Adrenal gland (tissue), 12 donors: ENCODE measurements around the gene SUSD3. TPM values are rescaled to one million over a fixed set of nuclear protein-coding genes. Genes with fewer than 3 reads are reported as not detected.
A peak's percentile ranks its signal among the peaks of the same experiment; 100 is the strongest.

Experiments
- DNase-seq, 7 donors: peaks; one replicate each; pipeline ENCODE4 v3.0.0-alpha.2; 2019 to 2020
- H3K27ac ChIP-seq, 5 donors: fragments of 200-600 bp; sonication (generic) in 4 of 5; 1 replicate in 3 of 5; 2 replicates in 2 of 5; pipeline versions ENCODE4 v1.5.1 to v1.8.0; 2016 to 2020; ENCODE audit warnings: mild to moderate bottlenecking in 1 of 5
- H3K27me3 ChIP-seq: fragments of 200-600 bp; 2 replicates; pipeline ENCODE4 v1.8.0; 2021
- H3K36me3 ChIP-seq, 2 donors: fragments of 200-600 bp; replicated peaks in 1 of 2; 1 replicate in 1 of 2; 2 replicates in 1 of 2; pipeline versions ENCODE4 v1.5.1 to v1.8.0; 2018 to 2022
- H3K4me1 ChIP-seq, 2 donors: fragments of 200-600 bp; replicated peaks in 1 of 2; 1 replicate in 1 of 2; 2 replicates in 1 of 2; pipeline versions ENCODE4 v1.5.1 to v1.8.0; 2018 to 2021
- H3K4me3 ChIP-seq, 4 donors: fragments of 200-600 bp; sonication (generic) in 3 of 4; one replicate each; pipeline ENCODE4 v1.5.1; 2016 to 2018
- H3K9me3 ChIP-seq, 3 donors: fragments of 200-600 bp; sonication (generic) in 1 of 3; replicated peaks in 1 of 3; 1 replicate in 2 of 3; 2 replicates in 1 of 3; pipeline versions ENCODE4 v1.5.1 to v1.8.0; 2016 to 2021
- CTCF ChIP-seq, 6 experiments: fragments of 450-650 bp in 4 of 6; fragments of 200-600 bp in 2 of 6; sonication (generic) in 1 of 6; IDR thresholded peaks; 1 replicate in 5 of 6; 2 replicates in 1 of 6; pipeline versions ENCODE4 v1.5.1 to v1.8.0; 2016 to 2021; ENCODE audit warnings: antibody characterized with exemption in 6 of 6, mild to moderate bottlenecking in 2 of 6, moderate library complexity in 1 of 6
- POLR2A ChIP-seq, 2 donors: fragments of 450-650 bp; IDR thresholded peaks; one replicate each; pipeline ENCODE4 v1.6.1; 2017; ENCODE audit warnings: antibody characterized with exemption in 2 of 2, mild to moderate bottlenecking in 2 of 2, moderate library complexity in 1 of 2
- WGBS, 4 donors: extraction: QIAGEN DNeasy Blood & Tissue Kit in 2 of 4; methylation state at CpG; one replicate each; pipeline versions ENCODE4 v1.1.5 to v1.1.7; 2013 to 2017; 5-methylcytosine and 5-hydroxymethylcytosine counted together
- intact Hi-C, 2 donors: fragments of 100-400 bp; cut with DNase I; formaldehyde crosslinking; loops; one replicate each; pipeline versions ENCODE4 v1.14.1 to v1.15.0; 2022 to 2023
- polyA plus RNA-seq, 3 donors: library from polyadenylated mRNA; stranded (reverse); fragments of 200-250 nt in 2 of 3; fragments of 350-450 nt in 1 of 3; fragmentation: Illumina TruSeq in 1 of 3; extraction: RNeasy Lipid Tissue Mini Kit (QIAGEN cat#74804) in 1 of 3; gene quantifications; one replicate each; pipeline ENCODE4 v1.2.3, GENCODE V29; 2013 to 2014
- total RNA-seq, 9 donors: library from RNA; depleted of rRNA in 4 of 9; stranded (reverse); fragments of >200 nt in 4 of 9; fragments of 120-200 nt in 1 of 9; fragmentation: NEBNext Ultra II Directional in 1 of 9; extraction: Animal tissue kit (Norgen Biotek cat#: 25700) in 1 of 9; gene quantifications; one replicate each; pipeline versions ENCODE4 v1.1.0 to v1.2.4, GENCODE V29; 2013 to 2023
- donor health status: healthy with polysubstance abuse.
- donor health status: Bipolar disorder and iron deficiency.
- donor health status: DM: yes; HTN: yes; CAD: no.
- donor health status: DM: no; HTN: no; CAD: no.
- donor health status: DM: no; HTN: no; CAD: no.
- donor health status: DM: yes; HTN: yes; CAD: no.

The SUSD3 gene
- total and polyA plus RNA-seq, 12 donors = 0.60 to 4.9 (median 2.7) TPM

GRCh38 chr9:93112864-93113389, 54.4 kb downstream of the SUSD3 start:
- TF ChIP-seq CTCF (IDR thresholded peaks at IDR 0.05) (no peak), POLR2A (IDR thresholded peaks at IDR 0.05) (no peak)
- Histone ChIP-seq H3K27ac (peak overlapping the region; percentile 1 to 83 (median 68)), H3K4me1 (peaks cover 29 to 42% of the 10 kb centered on the region in 2 donors), H3K36me3 (peaks cover 0 to 27% of the 10 kb centered on the region in 2 donors), H3K27me3 (no peaks in the 10 kb centered on the region), H3K9me3 (no peaks in the 10 kb centered on the region), H3K4me3 (no peak overlapping the region)
- DNase-seq = peak in 5 of 7 donors; percentile 15 to 53 (median 20)
- 81 to 94% (median 87%) methylated on average over 13 of the region's 13 CpGs for WGBS, 4 donors
- intact Hi-C loops = no loop called here

- peaks cover 0 to 15% of the 10 kb centered on the region in 2 donors for H3K36me3 ChIP-seq
- intact Hi-C loops = no loop called here
- no peaks in the 10 kb centered on the region for H3K9me3 ChIP-seq
- H3K27ac ChIP-seq = peak overlapping the region in 2 of 5 donors; percentile 22 to 77
- TF ChIP-seq CTCF (IDR thresholded peaks at IDR 0.05) (no peak), POLR2A (IDR thresholded peaks at IDR 0.05) (no peak)
- DNase-seq = peak; percentile 16 to 53 (median 23)
- 82 to 88% (median 84%) methylated on average over 4 to 17 of the region's 17 CpGs for WGBS, 4 donors
- H3K27me3 ChIP-seq = no peaks in the 10 kb centered on the region
- H3K4me3 ChIP-seq = no peak overlapping the region
- H3K4me1 ChIP-seq = peaks cover 29 to 35% of the 10 kb centered on the region in 2 donors
Observed at GRCh38 chr9:93114169-93114983, 55.9 kb downstream of the SUSD3 start.

- WGBS, 4 donors = 74 to 81% (median 78%) methylated on average over 1 to 5 of the region's 5 CpGs
- Histone ChIP-seq H3K4me3 (no peak overlapping the region), H3K36me3 (peaks cover 0 to 15% of the 10 kb centered on the region in 2 donors), H3K27me3 (no peaks in the 10 kb centered on the region), H3K27ac (peak overlapping the region in 2 of 5 donors; percentile 22 to 58), H3K4me1 (peaks cover 29 to 38% of the 10 kb centered on the region in 2 donors), H3K9me3 (no peaks in the 10 kb centered on the region)
- peak in 1 of 7 donors; percentile 22 for DNase-seq
- no peak for TF ChIP-seq CTCF (IDR thresholded peaks at IDR 0.05)
- no peak for TF ChIP-seq POLR2A (IDR thresholded peaks at IDR 0.05)
- intact Hi-C loops = no loop called here
Observed at GRCh38 chr9:93114984-93115335, 56.5 kb downstream of the SUSD3 start.

GRCh38 chr9:93115486-93116071, 57.1 kb downstream of the SUSD3 start:
- Histone ChIP-seq H3K4me3 (no peak overlapping the region), H3K36me3 (peaks cover 0 to 11% of the 10 kb centered on the region in 2 donors), H3K9me3 (no peaks in the 10 kb centered on the region), H3K27me3 (no peaks in the 10 kb centered on the region), H3K4me1 (peaks cover 34 to 44% of the 10 kb centered on the region in 2 donors), H3K27ac (peak overlapping the region in 3 of 5 donors; percentile 86 to 92 (median 91))
- 13 to 40% (median 19%) methylated on average over 1 to 3 of the region's 3 CpGs for WGBS, 4 donors
- intact Hi-C loops = no loop called here
- DNase-seq = peak in 5 of 7 donors; percentile 2 to 43 (median 18)
- no peak for TF ChIP-seq CTCF (IDR thresholded peaks at IDR 0.05)
- no peak for TF ChIP-seq POLR2A (IDR thresholded peaks at IDR 0.05)
